Right forelimb (tissue), 1 donor: ENCODE measurements around the gene CMIP.

Source experiments
- DNase-seq: peaks from one replicate; pipeline ENCODE4 v3.0.0-alpha.2; 2018

CMIP gene

DNA sequence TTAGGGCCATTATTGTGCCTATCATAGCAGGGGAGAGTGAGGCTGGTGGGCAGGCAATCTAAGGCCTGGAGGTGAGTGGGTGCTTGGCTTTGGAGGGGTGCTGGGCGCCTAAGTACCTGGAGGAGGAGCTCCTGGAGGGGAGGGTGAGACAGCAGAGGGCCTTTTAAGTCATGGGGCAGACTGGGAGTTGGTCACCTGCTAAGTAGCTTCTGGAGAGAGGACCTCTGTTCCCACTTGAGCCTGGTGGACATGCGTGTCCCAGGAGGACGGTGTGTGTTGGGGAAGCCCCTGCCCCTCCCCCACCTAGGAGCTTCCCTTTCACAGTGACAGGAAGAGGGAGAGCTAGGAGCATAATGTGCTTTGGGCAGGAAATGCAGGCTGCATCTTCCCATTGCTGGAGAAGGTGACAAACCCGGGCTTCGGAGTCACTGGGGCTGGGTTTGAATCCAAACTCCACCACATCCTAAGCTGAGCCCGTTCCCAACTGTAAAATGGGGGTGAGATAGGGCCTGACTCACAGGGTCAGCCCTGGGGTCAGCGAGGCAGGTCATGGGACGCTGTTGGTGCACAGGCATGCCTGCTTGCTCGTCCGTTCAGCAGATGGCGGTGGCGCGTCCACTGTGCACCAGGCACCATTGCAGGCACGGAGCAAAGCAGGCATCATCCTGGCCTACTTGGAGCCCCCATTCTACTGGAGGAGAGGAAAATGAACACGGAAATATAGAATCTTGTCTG is 37.9 kb downstream of the CMIP start:
- DNase-seq: no peak

DNA sequence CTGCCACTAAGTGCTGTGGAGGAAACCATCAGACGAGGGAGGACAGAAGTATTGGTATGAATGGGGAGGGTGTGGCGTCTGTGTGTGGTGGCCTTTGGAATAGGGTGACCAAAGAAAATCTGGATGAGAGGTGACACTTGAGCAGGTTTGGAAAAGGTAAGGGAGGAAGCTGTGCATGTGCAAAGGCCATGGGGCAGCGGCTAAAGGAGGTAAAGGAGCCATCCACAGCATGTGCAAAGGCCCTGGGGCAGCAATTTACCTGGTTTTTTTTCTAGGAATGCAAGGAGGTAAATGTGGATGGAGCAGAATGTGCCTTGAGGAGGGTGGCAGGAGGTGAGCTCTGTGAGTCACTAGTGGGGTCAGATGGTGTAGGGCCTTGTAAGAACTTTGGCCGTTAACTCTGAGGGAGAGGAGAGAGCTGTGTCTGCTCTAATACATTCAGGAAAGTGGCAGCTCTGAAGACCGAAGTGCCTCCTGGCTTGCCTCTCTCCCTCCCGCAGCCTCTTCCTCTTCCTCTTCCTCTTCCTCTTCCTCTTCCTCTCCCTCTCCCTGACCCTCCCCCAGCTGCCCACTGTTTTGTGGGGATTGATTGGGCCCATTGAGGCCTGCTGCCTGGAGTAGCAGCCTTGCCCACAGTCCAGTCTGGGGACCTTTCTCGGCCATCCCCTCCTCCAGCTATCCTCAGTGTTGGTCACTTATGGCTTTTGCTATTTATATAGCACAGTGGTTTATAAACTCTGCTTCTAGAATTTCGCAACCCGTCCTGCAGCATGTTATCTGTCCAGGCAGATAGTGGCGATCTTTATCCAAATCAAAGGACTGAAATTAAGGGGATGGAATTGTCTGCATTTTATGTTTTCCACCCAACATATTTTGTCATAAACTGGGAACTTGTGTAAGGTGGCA is 38.7 kb downstream of the CMIP start:
- DNase-seq: no peak

DNA sequence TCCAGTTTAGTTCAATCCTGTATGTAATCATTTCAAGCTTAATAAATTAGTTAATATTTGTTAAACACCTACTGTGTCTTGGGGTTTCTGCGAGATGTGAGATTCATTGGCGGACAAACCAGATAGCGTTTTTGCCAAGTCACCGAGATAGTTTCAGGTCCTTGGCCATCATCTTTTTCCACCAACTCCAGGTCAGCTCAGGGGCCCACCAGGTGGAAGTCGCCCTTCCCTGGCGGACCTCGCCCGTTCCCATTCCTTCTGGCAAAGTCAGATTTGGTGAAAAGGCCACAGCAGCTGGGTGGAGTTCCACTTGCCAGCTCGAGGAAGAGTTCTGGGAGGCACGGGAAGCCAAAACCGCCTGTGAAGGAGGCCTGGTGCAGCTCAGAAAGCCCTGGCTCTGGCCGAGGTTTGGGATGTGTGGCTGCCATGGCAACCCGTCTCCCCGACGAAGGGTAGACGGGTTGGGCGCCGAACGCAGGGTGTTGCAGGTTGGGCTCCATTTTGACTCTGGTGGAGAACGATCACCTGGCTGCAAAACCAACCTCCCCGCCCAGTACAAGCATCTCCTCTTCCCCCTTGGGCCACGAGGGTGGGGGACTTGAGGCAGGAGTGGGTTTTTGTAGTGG is 39.5 kb downstream of the CMIP start:
- DNase-seq: no peak

DNA sequence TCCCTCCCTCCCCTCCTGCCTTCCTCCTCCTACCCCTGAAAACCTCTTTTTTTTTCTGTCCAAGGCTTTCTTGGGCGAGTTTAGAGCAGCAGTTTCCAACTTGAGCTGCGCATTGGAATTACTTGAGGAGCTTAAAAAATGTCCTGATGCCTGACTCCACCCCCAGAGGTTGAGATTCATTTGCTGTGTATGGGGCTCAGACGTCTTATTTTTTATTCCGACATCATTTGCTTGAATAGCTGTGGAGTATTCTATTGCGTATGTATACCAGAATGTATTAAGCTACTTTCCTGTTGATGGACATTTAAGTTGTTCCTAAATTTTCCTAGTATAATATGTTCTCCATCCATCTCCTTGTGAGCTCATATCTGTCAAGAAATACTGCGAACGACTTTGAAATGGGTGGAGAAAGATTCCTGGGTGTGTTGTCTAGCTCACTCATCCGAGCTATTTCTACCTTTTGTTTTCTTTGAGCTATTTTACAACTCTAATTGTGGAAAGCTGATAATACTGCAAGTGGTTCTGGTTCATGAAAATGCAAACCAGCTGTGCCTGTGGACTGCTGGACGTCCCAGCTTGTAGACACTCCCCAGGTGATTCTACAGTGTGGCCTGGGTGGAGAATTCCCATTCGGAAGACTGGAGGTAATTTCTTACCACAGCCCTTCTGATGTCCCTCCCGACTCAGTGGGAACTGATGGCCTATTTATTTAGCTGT is 40.5 kb downstream of the CMIP start:
- no peak for DNase-seq

DNA sequence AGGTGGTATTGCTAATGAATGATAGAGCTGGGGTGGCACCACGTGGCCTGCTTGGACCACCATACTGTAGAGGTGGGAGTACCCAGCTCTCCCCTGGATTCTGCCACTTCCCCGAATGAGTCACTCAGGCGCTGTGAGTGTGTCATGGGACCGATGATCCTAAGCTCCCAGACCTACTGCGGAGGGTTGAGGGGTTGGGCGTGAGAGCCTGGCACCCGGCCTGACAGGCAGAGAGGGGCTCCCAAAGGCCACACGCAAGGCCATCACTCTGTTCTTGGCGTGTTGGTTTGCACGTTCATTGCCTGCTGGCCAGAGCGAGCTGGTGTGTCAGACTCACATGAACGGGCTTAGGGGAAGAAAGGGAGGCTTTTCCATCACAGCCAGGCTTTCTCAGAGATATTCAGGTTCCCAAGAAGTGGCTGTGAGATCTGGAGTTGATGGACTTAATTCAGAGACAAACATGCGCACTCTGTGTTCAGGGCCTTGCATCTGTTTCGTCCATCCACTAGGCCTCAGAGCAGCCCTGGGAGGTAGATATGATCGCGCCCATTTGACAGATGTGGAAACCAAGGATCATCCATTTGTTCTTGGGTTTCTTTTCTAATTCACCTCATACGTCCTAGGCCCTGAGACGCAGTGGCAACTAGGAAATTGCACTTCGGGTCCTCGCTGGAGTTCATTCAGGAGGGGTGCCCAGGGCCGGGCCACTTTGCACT is 41.4 kb downstream of the CMIP start:
- no peak for DNase-seq

DNA sequence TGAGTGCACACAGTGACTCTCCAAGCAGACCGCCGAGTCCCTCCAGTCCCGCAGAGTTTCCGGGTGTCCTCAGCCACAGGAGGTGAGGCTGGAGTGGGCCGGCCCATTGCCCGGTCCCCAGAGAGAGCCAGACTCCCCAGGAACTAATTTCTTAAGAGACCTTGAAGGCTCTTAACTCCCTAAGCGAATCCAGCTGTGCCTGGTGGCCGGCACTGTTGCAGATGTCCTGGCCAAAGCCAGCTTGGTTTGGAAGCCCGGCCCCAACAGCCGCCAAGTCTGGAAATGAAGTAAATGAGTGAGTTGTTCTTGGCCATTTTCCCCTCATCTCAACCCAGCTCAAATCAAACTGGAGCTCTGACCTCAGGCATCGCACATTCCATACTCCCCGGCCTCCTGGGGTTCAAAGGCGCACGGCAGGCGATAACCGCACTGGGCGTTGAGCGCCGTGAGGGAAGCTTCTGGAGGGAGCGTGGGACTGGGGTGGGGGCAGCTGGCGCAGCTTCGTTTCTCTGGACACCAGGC is 42.0 kb downstream of the CMIP start:
- DNase-seq: peak; percentile 71

DNA sequence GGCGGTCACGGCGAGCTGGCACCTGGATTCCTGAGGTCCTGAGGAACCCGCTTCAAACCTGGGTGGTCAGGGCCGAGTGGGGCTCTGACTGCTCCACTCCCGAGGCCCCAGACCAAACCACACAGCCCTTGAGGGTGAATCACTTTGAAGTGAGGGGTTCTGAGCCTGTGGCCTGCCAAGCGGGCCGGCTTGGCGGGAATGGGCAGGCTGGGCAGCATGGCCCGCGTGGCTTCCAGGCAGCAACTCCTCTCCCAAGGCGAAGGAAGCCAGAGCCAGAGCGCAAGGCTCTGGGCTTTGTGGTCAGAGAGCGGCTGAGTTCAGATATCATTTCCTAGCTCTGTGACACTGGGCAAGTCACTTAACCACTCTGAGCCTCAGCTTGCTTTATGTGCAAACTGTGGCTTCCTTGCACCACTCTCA is 42.7 kb downstream of the CMIP start:
- DNase-seq: no peak

DNA sequence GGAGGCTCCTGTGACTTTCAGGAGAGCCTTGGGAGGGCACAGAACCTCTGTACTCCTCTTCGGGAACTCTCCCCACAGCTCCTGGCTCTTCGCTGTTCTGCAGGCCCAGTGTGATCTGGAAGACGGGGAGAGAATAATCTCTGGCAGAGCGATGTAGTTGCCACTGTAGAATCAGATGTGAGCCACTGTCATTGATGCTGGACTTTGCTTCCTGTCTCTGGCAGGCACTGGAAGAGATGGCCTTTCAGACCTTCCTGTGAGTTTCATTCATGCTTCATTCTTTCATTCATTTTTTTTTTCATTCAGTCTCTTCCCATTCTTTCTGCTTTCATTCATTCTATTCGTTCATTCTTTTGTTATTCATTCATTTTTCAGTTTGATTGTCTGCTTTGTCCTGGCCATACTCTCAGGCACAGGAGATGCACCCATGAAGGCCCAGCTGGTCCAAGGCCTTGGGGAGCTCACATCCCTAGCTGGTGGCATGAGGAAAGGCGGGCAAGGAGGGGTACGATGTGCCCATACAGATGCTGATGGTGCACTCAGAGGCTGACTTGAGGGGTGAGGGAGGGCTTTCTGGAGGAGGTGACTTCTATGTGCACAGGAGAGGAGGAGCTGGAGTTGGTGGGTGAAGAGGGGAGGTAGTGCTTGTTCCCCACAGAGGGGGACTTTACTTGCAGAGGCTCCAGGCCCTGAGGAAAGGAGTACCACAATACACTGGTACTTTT is 44.2 kb downstream of the CMIP start:
- DNase-seq: no peak

DNA sequence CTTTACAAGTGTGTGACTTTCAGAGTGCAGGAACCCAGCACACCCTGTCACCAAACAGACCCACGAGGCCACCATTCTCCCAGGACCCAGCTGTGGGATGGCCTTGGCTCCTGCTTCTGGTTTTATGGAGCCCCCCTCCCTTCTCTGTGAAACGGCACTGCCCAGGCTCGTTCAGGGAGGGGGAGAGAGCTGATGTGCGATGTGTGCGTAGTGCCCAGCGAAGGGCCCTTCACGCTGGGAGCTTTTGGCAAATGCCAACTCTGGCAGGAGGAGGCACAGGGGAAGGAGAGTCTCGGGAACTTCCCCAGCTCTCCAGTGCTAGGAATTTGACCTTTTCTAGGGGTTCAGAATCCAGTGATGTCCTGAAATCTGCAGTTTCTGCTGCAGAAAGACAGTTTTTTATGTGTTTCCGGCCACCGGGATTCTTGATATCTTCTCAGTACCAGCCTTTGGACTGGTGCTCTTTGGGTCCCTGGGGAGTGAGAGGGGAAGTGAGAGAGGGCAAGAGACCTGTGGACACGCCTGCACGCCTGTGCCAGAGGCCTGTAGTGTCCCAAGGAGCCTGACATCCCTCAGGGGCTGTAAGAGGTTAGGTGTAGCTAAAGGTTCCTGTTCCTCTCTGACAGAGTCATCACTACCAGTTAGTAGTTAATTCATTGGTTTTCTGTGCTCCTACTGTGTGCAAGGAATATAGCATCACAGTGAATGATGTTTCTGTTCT is 45.1 kb downstream of the CMIP start:
- no peak for DNase-seq

DNA sequence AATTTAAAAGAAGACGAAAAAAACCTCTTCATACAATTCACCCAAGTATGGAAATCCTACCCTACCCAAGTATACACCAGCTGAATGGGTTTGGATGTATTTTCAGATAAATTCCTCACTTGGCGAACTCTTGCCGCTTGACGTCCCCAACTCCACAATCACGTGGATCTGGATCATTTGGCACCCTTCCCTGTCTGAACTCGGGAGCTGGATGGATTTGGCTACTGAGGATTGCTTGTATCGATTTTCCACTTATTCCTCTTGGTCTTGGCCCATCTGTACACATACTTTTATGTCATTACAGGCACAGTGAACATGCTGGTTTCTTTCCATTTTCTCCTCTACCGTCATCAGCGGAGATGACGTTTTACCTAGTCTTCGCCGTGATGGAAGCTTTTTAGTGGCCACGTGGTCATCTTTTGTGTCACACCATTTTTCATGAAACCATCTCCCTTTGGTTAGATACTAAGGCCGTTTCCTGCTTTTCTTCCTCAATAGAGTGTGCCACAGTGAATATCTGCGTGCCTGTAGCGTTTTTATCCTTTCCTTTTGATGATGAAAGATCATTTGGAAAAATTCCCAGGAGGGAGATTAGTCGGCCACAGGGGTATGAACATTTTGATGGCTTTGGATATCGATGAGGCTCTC is 47.1 kb downstream of the CMIP start:
- no peak for DNase-seq

DNA sequence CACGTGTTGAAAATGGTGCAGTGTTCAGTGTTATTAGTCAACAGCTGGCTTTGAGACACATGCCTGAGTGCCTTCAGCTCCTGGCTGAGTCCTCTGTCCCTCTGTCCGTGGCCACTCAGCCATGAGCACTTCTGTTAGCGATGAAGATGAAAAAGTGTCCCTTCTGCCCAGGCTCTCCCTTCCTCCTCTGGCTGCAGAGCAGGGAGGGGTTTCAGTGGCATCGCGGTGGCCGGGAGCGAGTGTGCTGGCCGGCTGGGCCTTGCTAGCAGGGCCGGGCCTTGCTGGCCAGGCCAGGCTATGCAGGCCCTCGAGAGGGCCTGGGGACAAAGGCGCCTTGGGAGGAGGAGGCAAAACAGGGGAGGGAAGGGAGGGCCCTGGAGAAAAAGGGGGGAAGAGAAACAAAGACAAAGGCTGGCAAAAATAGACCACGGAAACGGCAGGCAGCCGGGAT is 47.7 kb downstream of the CMIP start:
- DNase-seq: no peak

DNA sequence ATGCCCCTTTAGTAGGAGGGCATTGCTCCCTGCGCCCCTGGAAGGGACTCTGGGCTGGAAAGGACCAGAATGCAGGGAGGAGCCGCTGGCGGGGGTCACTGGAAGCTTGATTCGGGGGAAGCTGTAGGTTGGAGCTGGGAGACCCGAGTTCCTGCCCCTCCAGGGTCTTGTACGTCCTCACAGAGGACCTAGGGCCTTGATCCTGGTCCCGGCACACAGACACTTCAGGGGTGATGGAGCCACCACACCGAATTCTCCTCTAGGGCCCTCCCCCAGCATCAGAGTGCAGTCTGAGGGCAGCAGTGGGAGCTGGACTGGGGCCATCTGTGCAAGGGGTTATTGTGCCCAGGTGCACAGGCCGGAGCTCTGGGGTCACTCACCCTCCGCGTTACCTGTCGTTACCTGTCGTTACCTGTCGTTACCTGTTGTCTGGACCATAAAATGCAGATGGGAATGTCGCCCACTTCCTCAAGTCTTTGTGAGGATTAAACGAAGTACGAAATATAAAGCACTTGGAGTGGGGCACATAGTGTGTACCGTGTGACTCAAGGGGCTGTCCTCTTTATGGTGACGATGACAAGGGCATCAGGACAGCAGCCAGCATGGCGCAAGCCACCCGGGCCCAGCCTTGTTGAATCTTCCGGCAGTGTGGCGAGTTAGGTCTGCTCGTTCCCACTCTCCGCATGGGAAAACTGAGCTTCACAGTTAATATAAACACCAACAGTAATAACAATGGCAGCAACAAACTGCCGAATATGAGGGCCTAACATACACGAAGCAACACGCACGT is 48.6 kb downstream of the CMIP start:
- DNase-seq: no peak

DNA sequence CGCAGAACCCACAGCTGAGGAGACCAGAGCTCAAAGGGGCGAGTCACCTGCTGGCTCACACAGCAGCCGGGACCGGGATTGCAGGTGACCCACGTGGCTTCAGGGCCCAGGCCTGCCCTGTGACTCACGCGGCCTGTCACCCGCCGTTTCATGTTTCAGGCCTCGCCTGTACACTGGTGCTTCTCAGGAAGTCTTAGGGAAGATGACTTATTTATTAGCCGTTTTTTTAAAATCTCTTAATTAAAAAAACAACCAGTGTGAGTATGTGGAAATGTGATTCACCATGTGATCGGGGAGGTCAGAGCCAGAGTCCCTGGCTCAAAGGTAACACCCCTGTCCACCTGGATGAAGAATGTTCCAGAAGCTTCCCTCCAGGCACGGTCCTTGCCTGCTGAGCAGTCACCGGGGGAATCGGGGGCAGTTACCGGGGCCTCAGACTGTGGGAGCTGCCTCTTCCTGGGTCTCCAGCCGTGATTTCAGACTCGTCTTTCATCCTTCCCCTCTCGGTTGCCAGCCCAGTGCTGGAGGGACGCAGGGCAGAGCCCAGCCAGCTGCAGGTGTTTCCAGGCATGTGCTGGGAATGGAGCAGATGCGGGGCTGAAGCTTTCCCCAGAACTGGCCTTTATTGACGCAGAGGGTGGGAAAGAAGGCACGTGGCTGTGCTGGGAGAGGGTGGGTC is 49.3 kb downstream of the CMIP start:
- DNase-seq: no peak

DNA sequence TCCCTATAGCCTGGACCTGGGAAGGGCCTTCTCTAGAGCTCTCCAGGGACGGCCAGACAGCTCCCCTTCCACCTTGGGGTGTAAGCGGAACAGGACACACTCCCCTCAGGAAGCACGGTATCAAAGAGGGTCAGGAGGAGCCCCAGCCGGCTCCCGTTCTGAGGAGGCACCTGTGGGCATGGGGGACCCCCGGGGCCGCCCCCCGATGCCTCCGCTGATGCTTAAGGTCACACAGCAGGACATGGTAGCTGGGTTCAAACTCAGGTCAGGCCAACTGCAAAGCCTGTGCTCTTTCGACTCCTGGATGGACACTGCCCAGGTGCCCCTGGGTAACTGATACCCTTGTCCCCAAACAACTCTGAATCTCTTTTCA is 49.8 kb downstream of the CMIP start:
- no peak for DNase-seq

DNA sequence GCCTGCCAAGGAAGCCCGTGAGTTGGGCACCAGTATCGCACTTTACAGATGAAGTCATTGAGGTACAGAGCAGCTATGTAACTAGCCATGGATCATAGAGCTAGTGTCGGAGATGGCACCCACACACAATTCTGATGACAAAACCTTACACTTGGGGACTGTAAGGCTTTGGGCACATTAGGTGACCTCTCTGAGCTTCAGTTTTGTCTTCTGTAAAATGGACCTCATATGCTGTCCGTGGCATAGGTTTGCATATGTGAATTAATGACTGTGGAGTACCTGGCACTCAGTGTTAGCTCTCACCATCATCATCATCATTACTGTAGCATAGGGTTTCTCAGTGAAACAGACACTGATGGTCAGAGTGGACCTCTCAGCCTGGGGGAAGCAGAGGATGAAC is 50.3 kb downstream of the CMIP start:
- no peak for DNase-seq

DNA sequence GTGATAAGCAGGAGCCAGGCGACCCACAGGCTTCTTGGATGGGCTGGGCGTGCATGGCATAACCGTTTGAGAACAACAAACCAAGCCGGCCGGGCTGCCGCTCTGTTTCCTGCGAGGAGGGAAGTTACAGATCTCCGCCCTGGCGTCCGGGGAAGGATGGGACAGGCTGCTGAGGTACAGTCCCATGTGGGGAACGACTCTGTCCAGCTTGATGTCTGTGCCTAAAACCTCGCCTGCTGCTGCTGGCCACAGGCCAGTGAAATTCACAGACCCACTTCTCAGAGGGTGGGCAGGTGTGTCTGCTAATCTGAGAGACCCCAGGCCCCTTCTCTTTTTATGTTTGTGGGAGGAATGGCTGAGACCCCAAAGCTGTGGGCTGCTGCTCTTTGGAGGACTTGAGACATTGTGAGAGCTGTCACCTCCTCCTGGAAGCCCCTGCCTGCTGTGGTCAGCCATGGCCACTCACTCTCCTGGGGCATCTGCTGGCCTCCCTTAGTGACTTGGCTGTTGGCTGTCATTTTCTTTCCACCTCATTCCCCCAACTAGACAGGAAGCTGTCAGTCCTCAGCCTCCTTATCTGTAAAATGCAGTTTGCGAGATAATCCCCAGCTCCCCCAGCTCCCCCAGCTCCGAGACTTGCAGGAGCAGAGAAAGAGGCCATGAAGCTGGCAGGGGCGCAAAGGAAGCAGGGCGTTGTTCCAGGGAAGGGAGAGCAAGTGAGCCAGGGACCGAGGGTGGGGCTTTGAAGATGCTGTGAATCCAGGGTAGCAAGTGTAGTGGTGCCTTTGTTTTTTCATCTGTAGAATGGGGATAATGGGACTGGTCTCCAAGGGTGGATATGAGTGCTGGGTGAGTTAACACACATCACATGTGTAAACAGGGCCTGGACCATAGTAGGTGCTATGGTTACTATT is 51.0 kb downstream of the CMIP start:
- DNase-seq: no peak

DNA sequence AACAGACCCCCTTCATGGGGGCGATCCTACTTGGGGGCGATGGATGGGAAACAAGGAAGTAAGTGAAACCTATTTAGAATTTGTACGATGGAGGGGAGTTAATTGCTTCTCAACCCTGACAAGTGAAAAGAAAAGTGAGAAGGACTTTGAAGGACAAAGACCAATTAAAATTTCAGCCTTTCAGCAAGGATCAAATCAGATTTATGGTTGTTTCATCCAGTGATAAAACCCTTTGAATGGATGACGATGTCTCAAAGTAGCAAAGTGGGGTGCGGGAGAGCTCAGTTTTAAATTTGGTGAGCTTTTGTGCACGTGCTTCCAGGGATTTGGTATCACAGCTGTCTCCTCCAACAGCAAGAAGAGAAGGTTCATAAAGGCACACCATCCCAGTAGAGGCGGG is 51.7 kb downstream of the CMIP start:
- no peak for DNase-seq

DNA sequence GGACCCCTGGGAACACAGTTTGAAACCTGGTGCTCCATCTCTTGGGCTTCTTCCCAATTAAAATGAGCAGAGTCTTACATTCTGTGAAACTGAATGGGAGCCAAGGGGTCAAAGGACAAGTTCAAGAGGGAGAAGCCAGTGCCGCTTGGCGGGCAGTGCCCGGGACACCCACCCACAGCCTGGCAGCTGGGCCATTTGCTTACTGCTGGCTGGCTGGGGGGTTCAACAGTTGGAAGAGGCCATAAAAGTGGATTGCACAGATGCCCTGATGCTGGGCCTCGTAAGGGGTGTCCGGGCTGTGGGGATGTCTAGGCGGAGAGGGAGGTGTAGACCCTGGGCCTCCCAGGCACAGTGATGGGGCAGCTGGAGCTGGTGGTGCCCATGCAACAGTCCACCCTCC is 52.1 kb downstream of the CMIP start:
- no peak for DNase-seq
